IgD-negative memory B cell (primary cell): Measurements from ENCODE around the gene CACNA2D3. TPM values are rescaled to one million over a fixed set of nuclear protein-coding genes. Genes with fewer than 3 reads are reported as not detected.
A peak's percentile ranks its signal among the peaks of the same experiment; 100 is the strongest.
"Not testable (repeated sequence)": the region's sequence is repeated elsewhere in the genome, so short reads cannot be mapped to it uniquely, and the experiment has no call there.

ENCODE experiments used
- H3K27ac Mint-ChIP-seq, 3 donors: one replicate each; pipeline ENCODE4 v1.8.0; 2020 to 2022; ENCODE audit warnings: mild to moderate bottlenecking in 3 of 3, mixed read lengths in 3 of 3, moderate library complexity in 1 of 3
- H3K27me3 Mint-ChIP-seq: one replicate; pipeline ENCODE4 v1.8.0; 2021; ENCODE audit warnings: mixed read lengths
- H3K36me3 Mint-ChIP-seq: one replicate; pipeline ENCODE4 v1.8.0; 2020; ENCODE audit warnings: mild to moderate bottlenecking, mixed read lengths
- H3K4me1 Mint-ChIP-seq, 3 donors: one replicate each; pipeline ENCODE4 v1.8.0; 2020 to 2022; ENCODE audit warnings: mixed read lengths in 3 of 3, mild to moderate bottlenecking in 1 of 3
- H3K4me3 Mint-ChIP-seq, 4 donors: one replicate each; pipeline ENCODE4 v1.8.0; 2020 to 2022; ENCODE audit warnings: mild to moderate bottlenecking in 4 of 4, mixed read lengths in 4 of 4, moderate library complexity in 3 of 4
- H3K9me3 Mint-ChIP-seq, 3 donors: one replicate each; pipeline ENCODE4 v1.8.0; 2020 to 2021; ENCODE audit warnings: mixed read lengths in 3 of 3, mild to moderate bottlenecking in 1 of 3
- polyA plus RNA-seq: library from polyadenylated mRNA; unstranded; fragments of 300-500 nt; fragmentation: Illumina TruSeq; gene quantifications from one replicate; pipeline ENCODE4 v1.2.3, GENCODE V29; 2021

The CACNA2D3 gene
- polyA plus RNA-seq, 1 donor from 2014 or later: not detected

- H3K4me3 Mint-ChIP-seq: no peak overlapping the region
- peaks cover 0 to 2% (median 0%) of the 10 kb centered on the region in 3 donors for H3K4me1 Mint-ChIP-seq
- H3K27ac Mint-ChIP-seq: no peak overlapping the region
- peaks cover 0 to 8% (median 2%) of the 10 kb centered on the region in 3 donors for H3K9me3 Mint-ChIP-seq
- no peaks in the 10 kb centered on the region for H3K27me3 Mint-ChIP-seq
- H3K36me3 Mint-ChIP-seq: peaks cover 4% of the 10 kb centered on the region
Measured at GRCh38 chr3:54962200-54962599, 839.8 kb downstream of the CACNA2D3 start.

GRCh38 chr3:54963641-54964040 lies 841.3 kb downstream of the CACNA2D3 start:
- Mint-ChIP-seq H3K27ac (no peak overlapping the region), H3K27me3 (no peaks in the 10 kb centered on the region), H3K4me3 (no peak overlapping the region)

GRCh38 chr3:54964081-54964480 lies 841.7 kb downstream of the CACNA2D3 start:
- Mint-ChIP-seq H3K9me3 (peaks cover 0 to 8% (median 2%) of the 10 kb centered on the region in 3 donors), H3K36me3 (peaks cover 4% of the 10 kb centered on the region), H3K27me3 (no peaks in the 10 kb centered on the region), H3K4me1 (peaks cover 0 to 2% (median 0%) of the 10 kb centered on the region in 3 donors), H3K4me3 (no peak overlapping the region), H3K27ac (no peak overlapping the region)

More at GRCh38 chr3:54963641-54964040, 841.3 kb downstream of the CACNA2D3 start:
- peaks cover 0 to 8% (median 2%) of the 10 kb centered on the region in 3 donors for H3K9me3 Mint-ChIP-seq
- peaks cover 4% of the 10 kb centered on the region for H3K36me3 Mint-ChIP-seq
- H3K4me1 Mint-ChIP-seq: peaks cover 0 to 2% (median 0%) of the 10 kb centered on the region in 3 donors

- Mint-ChIP-seq H3K27me3 (no peaks in the 10 kb centered on the region), H3K4me1 (peaks cover 0 to 2% (median 0%) of the 10 kb centered on the region in 3 donors), H3K4me3 (no peak overlapping the region), H3K9me3 (peaks cover 0 to 8% (median 2%) of the 10 kb centered on the region in 3 donors), H3K27ac (no peak overlapping the region), H3K36me3 (peaks cover 4% of the 10 kb centered on the region)
Measured at GRCh38 chr3:54965746-54966145, 843.4 kb downstream of the CACNA2D3 start.

- Mint-ChIP-seq H3K27me3 (no peaks in the 10 kb centered on the region), H3K27ac (peak overlapping the region in 1 of 3 donors; percentile 16), H3K4me3 (no peak overlapping the region), H3K9me3 (peaks cover 0 to 8% (median 5%) of the 10 kb centered on the region in 3 donors), H3K36me3 (peaks cover 4% of the 10 kb centered on the region), H3K4me1 (peaks cover 0 to 2% (median 0%) of the 10 kb centered on the region in 3 donors)
Measured at GRCh38 chr3:54966979-54967378, 844.6 kb downstream of the CACNA2D3 start.

GRCh38 chr3:54967731-54968161 lies 845.4 kb downstream of the CACNA2D3 start:
- H3K4me1 Mint-ChIP-seq: peaks cover 0 to 2% (median 0%) of the 10 kb centered on the region in 3 donors
- H3K4me3 Mint-ChIP-seq: no peak overlapping the region
- H3K9me3 Mint-ChIP-seq: peaks cover 0 to 8% (median 5%) of the 10 kb centered on the region in 3 donors
- H3K36me3 Mint-ChIP-seq: peaks cover 4% of the 10 kb centered on the region
- H3K27me3 Mint-ChIP-seq: no peaks in the 10 kb centered on the region
- no peak overlapping the region for H3K27ac Mint-ChIP-seq

- Mint-ChIP-seq H3K36me3 (peaks cover 3% of the 10 kb centered on the region), H3K4me1 (peaks cover 0 to 2% (median 0%) of the 10 kb centered on the region in 3 donors), H3K27me3 (no peaks in the 10 kb centered on the region), H3K4me3 (no peak overlapping the region), H3K27ac (no peak overlapping the region), H3K9me3 (peaks cover 0 to 8% (median 4%) of the 10 kb centered on the region in 3 donors)
Measured at GRCh38 chr3:54968546-54969172, 846.3 kb downstream of the CACNA2D3 start.

- Mint-ChIP-seq H3K4me3 (no peak overlapping the region), H3K4me1 (peaks cover 0 to 2% (median 0%) of the 10 kb centered on the region in 3 donors), H3K27me3 (no peaks in the 10 kb centered on the region), H3K9me3 (peaks cover 0 to 3% (median 3%) of the 10 kb centered on the region in 3 donors), H3K36me3 (peaks cover 2% of the 10 kb centered on the region), H3K27ac (no peak overlapping the region)
Measured at GRCh38 chr3:54969652-54970051, 847.3 kb downstream of the CACNA2D3 start.

GRCh38 chr3:54970895-54971294 lies 848.5 kb downstream of the CACNA2D3 start:
- Mint-ChIP-seq H3K36me3 (no peaks in the 10 kb centered on the region), H3K27me3 (no peaks in the 10 kb centered on the region), H3K27ac (no peak overlapping the region), H3K4me1 (no peaks in the 10 kb centered on the region), H3K9me3 (peaks cover 0 to 3% (median 0%) of the 10 kb centered on the region in 3 donors), H3K4me3 (no peak overlapping the region)

- no peaks in the 10 kb centered on the region for H3K27me3 Mint-ChIP-seq
- no peak overlapping the region for H3K27ac Mint-ChIP-seq
- H3K9me3 Mint-ChIP-seq: peaks cover 0 to 3% (median 2%) of the 10 kb centered on the region in 3 donors
- H3K4me1 Mint-ChIP-seq: no peaks in the 10 kb centered on the region
- H3K36me3 Mint-ChIP-seq: peaks cover 1% of the 10 kb centered on the region
- no peak overlapping the region for H3K4me3 Mint-ChIP-seq
Measured at GRCh38 chr3:54977439-54977838, 855.1 kb downstream of the CACNA2D3 start.

- not testable (repeated sequence) for H3K9me3 Mint-ChIP-seq, H3K36me3 Mint-ChIP-seq, H3K4me1 Mint-ChIP-seq, H3K27ac Mint-ChIP-seq, H3K4me3 Mint-ChIP-seq, H3K27me3 Mint-ChIP-seq
Measured at GRCh38 chr3:54977946-54978345, 855.6 kb downstream of the CACNA2D3 start.

- H3K4me3 Mint-ChIP-seq: no peak overlapping the region
- peaks cover 2 to 5% (median 4%) of the 10 kb centered on the region in 3 donors for H3K9me3 Mint-ChIP-seq
- H3K36me3 Mint-ChIP-seq: peaks cover 1% of the 10 kb centered on the region
- H3K4me1 Mint-ChIP-seq: no peaks in the 10 kb centered on the region
- H3K27me3 Mint-ChIP-seq: no peaks in the 10 kb centered on the region
- H3K27ac Mint-ChIP-seq: no peak overlapping the region
Measured at GRCh38 chr3:54982807-54983206, 860.5 kb downstream of the CACNA2D3 start.

GRCh38 chr3:54983266-54984099 lies 861.1 kb downstream of the CACNA2D3 start:
- Mint-ChIP-seq H3K9me3 (peaks cover 2 to 5% (median 3%) of the 10 kb centered on the region in 3 donors), H3K27me3 (no peaks in the 10 kb centered on the region), H3K4me1 (no peaks in the 10 kb centered on the region), H3K36me3 (peaks cover 1% of the 10 kb centered on the region), H3K4me3 (no peak overlapping the region), H3K27ac (no peak overlapping the region)

GRCh38 chr3:54985856-54986255 lies 863.5 kb downstream of the CACNA2D3 start:
- Mint-ChIP-seq H3K27ac (no peak overlapping the region), H3K27me3 (no peaks in the 10 kb centered on the region), H3K36me3 (peaks cover 1% of the 10 kb centered on the region), H3K4me1 (no peaks in the 10 kb centered on the region), H3K9me3 (peaks cover 4 to 6% (median 5%) of the 10 kb centered on the region in 3 donors), H3K4me3 (no peak overlapping the region)

GRCh38 chr3:54986294-54986693 lies 863.9 kb downstream of the CACNA2D3 start:
- Mint-ChIP-seq H3K9me3 (peaks cover 3 to 6% (median 4%) of the 10 kb centered on the region in 3 donors), H3K27ac (no peak overlapping the region), H3K27me3 (no peaks in the 10 kb centered on the region), H3K36me3 (peaks cover under 1% of the 10 kb centered on the region), H3K4me3 (no peak overlapping the region), H3K4me1 (no peaks in the 10 kb centered on the region)
